HG03066 (cell line): ENCODE measurements around the gene ZNF689.

Experiments used
- ATAC-seq: cut with Tn5 transposase; IDR thresholded peaks from one replicate; pipeline ENCODE4 v1.9.1; 2021; ENCODE audit warnings: low read depth; ENCODE audit not compliant: unreplicated experiment

Gene ZNF689

DNA sequence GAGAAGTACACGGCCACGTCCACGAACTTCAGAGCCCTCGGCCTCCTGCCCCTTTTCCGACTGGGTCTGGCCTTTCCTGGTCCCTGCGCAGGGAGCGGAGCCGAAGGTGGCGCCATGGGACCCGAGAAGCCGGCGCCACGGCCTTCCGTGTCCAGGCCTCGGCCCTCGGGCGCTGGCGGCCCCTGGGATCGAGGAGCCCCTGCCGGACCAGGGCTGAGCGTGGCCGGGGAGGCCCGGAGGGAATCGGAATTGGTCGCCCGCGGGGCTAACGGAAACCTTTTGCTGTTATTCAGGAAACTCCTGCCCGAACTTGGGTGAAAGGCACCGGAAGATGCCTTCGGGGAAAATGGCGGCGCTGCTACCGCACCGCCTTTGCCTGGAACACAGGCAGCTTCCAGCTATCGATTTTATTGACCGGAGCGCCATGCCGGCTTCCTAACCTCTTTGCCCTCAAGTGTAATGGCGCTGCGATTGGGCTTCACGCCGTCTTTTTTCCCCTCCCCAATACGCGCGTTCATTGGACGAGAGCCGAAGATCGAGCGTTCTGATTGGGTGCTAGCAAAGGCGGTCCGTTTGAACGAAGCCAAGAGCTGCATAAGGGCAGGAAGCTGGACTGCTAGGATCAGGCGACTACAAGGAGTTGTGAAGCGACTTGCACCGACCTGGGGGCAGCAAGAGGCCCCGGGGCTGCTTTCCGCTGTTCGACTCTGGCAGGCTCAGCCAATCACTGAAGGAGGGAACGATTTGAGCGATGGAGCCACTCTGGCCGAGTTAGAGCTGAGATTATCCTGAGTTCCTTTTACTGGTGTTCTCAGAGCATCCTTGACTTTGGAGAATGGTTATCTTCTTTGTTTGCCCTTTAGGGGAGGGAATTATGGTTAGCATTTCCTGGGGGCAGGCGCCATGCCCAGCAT, at the start of gene ZNF689:
TSS of gene ZNF689 (minus strand) at position 464 of the 914 bp plus-strand sequence. CDS start at position 116, 348 bp downstream.
- peak; percentile 81 for ATAC-seq

DNA sequence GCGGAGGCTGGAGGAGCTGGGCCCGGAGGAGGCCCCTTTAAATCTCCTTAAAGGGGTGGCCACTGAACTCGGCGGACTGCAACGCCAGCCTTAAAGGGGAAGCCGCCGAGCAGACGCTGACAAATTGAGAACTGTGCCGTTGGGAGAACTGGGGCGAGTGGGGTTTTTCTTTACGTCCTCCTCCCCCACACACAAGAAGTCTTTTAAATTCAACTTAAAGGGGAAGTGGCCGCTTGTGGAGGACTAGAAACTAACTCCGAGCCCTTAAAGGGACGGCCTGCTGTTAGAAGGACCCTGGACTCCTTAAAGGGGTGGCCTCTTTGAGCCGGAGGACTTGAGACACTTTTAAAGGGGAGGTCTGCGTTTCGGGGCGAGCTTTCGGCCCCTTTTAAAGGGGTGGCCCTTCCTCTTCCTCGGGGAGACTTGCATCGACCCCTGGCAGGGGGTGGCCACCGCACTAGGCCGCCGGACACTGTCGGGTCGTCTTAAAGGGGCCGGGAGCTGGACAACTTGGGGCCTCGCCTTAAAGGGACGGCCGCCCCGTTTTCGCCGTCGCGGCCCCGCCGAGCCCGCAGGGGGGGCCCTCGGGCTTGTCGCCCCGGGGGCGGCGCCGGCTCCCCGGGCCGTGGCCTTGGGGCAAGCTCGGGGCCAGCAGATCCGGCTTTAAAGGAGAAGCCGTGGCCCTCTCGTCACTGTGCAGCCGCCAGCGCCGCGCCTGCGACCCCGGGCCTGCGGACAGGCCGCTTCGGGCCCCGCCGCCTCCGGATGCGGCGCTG, 48.7 kb upstream of the ZNF689 start:
- peak; percentile 26 for ATAC-seq

DNA sequence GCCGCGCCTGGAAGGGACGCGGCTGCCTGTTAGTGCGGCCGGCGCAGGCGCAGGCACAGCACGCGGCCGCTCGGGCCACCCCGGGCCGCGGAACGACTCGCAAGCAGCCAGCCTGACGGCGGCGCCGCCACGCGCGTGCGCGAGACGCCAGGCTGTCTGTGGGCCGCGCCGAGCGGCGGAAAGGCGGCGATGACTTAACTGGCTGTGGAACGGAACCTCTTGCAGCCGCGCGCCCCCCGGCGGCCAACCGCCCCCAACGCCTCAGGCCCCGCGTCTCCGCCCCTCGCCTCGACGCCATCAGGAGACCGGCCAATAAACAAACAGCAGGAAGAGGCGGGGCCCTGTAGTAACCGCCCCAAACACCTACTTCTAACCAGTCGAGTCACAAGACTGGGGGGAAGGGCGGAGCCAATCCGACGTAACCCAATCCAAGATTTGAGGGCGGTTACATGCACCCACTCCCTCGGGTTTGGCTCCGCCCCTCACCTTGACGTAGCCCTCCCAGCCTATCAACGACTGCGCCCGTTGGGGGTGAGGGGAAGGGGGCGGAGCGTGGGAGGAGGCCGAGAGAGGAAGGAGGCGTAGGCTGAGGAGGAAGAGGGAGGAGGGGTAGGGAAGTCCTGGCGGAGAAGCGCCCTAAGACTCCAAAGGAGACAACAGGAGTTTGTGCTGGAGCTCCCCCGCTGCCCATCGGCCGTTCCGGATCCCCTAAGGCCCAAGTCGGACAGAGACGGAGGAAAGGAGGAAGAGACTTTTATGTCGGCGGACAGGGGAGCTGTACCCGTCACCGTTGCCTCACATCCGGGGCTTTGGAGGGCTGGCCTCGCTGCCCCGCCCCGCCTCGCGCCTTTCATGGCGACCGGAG, 47.9 kb upstream of the ZNF689 start, which contains the start of gene FBRS:
TSS of gene FBRS (plus strand) at position 566 of the 865 bp plus-strand sequence. CDS start 1,088 bp downstream, outside the sequence.
- ATAC-seq: peak; percentile 63

DNA sequence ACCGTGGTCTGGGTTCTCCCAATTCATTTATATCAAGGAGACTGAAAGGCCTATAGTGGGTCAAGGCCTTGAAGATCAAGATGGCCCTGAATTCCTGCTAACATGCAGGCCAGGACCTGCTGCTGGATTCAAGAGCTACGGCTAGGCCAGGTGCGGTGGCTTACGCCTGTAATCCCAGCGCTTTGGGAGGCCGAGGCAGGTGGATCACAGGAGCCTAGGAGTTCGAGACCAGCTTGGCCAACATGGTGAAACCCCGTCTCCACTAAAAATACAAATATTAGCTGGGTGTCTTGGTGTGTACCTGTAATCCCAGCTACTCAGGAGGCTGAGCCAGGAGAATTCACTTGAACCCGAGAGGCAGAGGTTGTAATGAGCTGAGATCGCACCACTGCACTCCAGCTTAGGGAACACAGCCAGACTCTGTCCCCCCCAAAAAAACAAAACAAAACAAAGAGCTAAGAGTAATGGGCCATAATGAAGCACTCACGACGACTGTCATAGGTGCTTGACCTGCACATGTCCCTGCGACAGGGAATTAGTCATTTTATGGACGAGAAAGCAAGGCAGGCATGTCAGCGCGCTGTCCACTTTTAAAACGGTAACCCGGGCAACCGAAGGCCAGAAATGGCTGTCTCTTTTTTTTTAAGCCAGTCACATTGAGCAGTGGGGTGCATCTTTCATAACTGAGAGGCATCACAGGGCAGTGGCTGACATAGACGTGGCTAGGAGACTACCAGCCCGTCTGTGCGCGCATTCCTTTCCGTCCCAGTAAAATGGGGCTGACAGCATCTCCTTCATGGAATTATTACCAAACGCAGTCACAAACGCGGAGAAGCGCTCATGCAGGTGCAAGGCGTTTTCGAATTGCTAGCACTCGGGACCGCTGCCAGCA, 47.0 kb upstream of the ZNF689 start:
- ATAC-seq: no peak

DNA sequence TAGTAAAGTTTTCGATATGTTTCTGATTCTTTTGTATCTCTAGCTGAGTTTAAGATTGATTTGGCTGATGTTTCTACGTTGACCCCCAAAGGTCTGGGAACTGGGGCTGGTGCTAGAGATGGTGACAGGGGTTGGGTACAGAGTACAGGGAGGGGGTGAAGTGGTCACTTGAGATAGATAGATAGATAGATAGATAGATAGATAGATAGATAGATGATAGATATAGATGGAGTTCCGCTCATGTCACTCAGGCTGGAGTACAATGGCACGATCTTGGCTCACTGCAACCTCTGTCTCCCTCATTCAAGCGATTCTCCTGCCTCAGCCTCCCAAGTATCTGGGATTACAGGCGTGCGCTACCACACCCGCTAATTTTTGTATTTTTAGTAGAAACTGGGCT, 46.2 kb upstream of the ZNF689 start:
- no peak for ATAC-seq

DNA sequence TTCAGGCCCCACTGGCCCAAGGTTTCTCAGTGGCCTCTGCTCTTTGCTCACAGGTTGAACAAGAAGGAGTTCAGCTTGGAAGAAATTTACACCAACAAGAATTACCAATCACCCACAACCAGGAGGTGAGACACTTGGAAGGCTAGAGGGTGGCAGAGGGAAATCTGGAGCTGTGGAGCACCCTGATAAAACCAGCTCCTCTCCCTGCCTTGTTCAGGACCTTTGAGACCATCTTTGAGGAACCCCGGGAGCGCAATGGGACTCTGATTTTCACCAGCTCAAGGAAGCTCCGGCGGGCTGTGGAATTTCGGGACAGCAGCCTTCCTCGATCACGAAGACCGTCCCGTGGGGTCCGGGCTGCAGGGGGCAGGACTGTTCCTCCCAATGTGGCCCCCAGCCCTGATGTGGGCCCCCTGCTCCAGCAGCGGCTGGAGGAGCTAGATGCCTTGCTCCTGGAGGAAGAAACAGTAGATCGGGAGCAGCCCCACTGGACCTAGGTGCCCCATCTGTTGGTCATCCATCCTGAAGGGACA, 45.7 kb upstream of the ZNF689 start:
- ATAC-seq: no peak

DNA sequence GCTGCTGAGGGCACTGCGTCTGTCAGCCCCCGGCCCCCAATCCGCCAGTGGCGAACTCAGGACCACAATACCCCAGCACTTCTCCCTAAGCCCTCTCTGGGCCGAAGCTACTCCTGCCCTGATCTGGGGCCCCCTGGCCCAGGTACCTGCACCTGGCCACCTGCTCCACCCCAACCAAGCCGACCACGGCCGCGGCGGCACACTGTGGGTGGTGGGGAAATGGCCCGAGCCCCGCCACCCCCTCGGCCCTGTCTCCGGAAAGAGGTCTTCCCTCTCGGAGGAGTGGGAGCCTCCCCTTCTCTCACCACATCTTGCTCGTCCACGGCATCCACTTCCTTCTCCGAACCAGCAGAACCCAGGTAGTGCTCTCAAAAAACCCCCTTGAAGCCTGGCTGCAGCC, 44.7 kb upstream of the ZNF689 start:
- ATAC-seq: no peak

DNA sequence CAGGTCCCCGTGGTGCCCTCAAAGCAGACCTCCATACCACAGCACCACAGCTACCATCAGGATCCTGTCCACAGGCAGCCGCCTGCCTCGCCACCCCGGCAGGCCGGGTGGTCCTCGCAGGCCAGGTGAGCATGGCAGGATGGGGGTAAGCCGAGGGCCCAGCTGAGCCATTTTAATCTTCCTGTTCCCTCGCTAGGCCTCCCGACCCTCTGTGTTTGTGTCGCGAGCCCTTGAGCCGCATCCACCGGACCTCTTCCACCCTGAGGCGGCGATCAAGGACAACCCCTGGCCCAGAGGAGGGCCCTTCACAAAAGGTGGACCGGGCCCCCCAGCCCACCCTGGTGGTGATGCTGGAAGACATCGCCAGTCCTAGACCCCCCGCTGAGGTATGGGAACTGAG, 42.5 kb upstream of the ZNF689 start:
- ATAC-seq: no peak

DNA sequence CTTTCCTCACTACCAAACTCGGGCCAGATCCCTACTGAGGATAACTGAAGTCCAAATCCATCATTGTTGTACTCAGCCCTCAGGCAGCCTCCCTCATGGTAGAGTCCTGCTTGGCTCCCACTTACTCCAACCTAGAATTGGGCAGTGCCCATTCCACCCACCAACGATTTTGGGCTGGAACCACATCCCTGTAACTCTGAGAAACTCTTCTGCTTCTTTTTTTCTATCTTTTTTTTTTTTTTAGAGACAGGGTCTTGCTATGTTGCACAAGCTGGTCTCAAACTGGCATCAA, 41.8 kb upstream of the ZNF689 start:
- ATAC-seq: no peak

DNA sequence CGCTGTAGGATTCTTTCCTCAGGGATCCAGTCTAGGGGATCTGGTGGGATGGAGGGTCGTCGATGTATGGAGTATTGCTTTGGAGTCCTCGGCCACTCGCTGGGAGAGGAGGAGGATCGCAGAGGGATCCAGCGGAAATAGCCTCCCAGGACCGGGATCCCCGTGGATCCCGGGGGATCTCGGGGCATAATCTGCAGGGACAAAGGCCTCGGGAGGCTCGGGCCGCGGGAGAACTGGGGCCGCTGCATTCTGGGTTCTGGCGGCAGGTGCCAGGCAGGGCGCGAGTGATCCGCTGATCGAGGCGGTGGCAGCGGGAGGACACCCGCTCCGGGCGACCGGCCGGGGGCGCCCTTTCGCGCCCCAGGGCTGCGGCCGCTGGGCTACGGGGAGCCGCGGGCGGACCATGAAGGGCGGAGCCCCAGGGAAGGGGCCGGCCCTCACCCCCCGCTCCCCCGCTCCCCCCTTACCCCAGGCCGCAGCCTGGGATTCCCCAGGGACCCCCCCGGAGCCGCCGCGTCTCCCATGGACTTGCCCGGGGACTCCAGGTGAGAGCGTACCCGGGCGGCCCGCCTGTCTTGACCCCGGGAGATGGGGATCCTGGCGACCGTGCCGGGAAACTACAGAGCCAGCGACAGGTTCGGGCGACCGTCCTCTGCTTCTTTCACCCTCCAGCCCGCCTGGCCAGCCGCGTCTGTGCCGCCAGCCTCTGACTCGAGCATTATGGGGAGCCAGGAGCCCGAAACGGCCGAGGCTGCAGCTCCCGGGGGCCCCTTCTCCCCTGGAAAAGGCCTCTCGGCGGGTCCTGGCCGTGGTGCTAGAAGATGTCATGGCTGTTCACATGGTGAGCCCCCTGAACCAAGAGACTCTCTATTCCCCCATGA, 41.2 kb upstream of the ZNF689 start:
- ATAC-seq: no peak

DNA sequence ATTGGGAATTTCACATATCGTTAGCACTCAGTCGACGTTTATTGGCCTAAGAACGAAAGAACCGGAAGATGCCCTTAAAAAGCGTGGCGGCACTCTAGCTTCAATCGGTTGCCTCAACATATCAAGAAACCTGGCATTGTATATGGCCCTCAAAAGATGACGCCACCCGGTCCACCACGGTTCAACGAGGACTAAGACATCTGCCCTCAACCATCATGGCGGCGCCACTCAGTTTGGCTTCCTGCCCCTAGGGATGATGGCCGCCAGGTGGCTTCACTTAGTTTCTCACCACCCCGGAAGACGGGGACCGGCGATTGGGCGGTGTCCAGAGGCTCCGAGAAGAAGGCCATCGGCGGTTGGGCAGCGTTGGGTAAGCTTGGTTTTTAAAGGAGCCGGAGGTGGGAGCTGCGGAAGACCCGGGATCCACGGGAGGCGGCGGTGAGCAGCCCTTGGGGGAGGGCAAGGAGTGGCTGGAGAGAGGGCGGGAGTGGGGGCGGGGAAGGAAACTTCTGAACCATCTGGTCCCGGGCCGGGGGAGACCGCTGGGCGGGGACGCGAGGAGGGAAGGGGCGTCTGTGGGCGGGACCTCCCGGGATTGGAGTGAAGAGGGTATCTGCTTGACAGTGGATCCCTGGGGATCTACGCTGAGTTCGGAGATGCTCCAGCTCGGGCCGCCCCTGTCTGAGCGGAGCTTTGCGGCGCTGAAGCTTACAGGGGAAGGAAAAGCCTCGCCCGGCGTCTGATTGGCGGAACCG, 40.4 kb upstream of the ZNF689 start, which contains the start of gene PRR14:
TSS of gene PRR14 (plus strand) at position 592 of the 755 bp plus-strand sequence. CDS start 686 bp downstream, outside the sequence.
- ATAC-seq: peak; percentile 75

DNA sequence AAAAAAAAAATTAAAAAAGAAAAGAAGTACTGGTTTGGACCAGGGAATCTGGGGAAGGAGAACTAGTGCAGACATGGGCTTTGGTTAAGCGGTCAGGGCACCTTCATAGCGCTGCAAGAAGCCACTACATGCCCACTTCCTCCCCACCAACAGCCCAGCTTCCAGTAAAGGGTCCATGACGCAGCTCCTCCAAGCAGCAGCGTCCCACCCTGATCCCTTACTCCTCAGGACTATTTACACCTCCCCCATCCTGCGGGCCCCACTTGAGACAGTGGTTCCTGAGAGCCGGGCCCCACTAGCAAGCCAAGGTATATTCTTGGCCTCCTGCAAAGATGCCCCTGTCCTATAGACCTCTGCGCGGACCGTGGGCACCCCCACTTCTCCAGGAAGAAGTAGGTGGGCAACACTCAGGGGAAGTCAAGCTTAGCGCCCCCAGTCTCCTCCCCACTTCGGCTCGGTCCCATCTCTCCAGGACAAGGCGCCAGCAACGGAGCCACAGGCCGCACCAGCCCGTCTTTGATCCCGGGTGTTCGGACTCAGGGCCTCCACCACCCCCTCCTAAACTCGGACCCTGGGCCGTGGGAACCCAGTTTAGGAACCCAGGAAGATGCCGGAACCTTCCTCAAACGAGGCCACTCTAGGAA, 39.7 kb upstream of the ZNF689 start:
- no peak for ATAC-seq

DNA sequence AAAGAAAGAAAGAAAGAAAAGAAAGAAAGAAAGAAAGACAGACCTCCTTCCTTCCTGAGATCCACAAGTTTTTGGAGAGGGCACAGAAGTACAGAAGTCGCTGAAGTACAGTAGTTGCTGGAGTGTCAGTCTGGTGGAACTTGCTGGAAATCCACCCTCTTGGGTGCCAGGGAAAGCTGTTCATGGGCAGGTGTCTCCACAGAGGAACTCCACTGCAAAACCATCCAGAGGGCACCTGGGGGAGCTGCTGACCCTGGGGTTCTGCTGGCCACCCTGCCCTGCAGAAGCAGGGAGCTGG, 37.0 kb upstream of the ZNF689 start:
- no peak for ATAC-seq

DNA sequence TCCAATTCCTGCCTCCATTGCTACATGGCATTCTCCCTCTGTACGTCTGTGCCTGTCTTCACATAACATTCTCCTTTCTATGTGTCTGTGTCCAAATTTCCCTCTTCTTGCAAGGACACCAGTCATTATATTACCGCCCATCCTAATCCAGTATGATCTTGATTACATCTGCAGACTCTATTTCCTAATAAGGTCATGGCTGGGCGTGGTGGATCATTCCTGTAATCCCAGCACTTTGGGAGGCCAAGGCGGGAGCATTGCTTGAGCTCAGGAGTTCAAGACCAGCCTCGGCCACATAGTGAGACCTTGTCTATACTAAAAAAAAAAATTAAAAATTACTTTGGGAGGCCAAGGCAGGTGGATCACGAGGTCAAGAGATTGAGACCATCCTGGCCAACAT, 35.5 kb upstream of the ZNF689 start:
- ATAC-seq: no peak

DNA sequence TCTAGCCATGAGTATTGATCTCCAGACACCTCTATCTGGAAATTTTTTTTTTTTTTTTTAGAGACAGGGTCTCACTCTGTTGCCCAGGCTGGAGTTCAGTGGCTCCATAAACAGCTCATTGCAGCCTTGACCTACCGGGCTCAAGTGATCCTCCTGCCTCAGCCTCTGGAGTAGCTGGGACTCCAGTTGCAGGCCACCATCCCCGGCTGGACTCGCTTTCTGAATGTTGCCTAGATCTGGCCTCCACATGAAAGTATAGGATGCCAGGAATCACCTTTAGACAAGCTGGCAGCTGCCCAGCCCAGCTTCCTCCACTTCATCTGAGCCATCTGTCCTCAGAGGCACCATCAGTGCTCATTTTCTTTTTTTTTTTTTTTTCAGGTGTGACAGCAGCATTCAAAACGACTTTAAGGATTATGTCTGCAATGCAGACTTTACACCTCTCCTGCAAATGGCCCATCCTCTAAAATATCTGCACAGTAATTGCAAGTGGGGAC, 34.2 kb upstream of the ZNF689 start:
- no peak for ATAC-seq

DNA sequence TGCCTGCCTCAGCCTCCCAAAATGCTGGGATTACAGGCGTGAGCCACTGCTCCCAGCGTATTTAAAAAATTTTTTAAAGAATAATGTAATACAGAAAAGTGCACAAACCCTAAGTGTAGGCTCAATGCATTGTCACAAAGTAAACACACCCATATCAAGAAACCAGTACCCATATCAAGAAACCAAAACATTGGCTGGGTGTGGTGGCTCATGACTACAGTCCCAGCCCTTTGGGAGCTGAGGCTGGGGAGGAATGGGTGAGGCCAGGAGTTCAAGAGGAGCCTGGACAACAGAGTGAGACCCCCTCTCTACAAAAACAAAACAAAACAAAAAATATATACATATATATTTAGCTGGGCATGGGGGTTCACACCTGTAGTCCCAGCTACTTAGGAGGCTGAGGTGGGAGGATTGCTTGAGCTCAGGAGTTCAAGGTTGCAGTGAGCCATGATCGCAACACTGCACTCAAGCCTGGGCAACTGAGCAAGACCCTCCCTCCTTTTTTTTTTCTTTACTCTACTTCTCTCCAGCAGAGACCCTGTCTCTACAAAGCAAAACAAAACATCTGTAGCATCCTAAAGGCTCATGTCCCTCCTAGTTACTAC, 31.3 kb upstream of the ZNF689 start:
- no peak for ATAC-seq

DNA sequence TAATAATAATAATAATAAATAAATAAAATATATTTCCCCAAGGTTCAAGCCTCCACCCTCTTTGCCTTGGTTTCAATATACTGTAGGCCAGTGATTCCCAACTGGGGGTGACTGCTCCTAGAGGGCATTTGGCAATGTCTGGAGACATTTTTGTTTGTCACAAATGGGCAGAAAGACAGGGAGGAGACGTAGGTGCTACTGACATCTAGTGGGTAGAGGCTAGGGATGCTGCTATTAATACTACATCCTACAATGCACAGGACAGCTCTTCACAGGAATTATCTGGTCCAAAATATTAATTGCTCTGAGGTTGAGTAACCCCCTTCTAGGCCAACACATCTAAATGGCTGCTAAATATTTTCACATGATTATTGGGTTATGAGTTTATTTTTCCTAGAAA, 27.8 kb upstream of the ZNF689 start:
- no peak for ATAC-seq
